Calu3 (cell line): ENCODE measurements around the gene KLF5. TPM values are rescaled to one million over a fixed set of nuclear protein-coding genes. Genes with fewer than 3 reads are reported as not detected.

Experiments used
- BruUV-seq: library from RNA; stranded (reverse); fragments of 400-500 nt; replicated peaks from 2 replicates; lab custom pipeline; 2021; lab: Mats Ljungman, UMichigan
- CTCF ChIA-PET: fragments of 300-600 bp; sonication (Branson Sonifier 250); formaldehyde crosslinking; loops from one replicate; lab custom pipeline; 2022; ENCODE audit warnings: antibody characterized with exemption; lab: Charles Lee
- DNase-seq: peaks from one replicate; pipeline ENCODE4 v3.0.0; 2022
- H3K27ac Mint-ChIP-seq: one replicate; pipeline ENCODE4 v1.8.0; 2022; ENCODE audit warnings: mixed read lengths; ENCODE audit not compliant: unreplicated experiment
- H3K27me3 Mint-ChIP-seq: one replicate; pipeline ENCODE4 v1.8.0; 2022; ENCODE audit warnings: mixed read lengths; ENCODE audit not compliant: unreplicated experiment
- H3K36me3 Mint-ChIP-seq: one replicate; pipeline ENCODE4 v1.8.0; 2022; ENCODE audit warnings: mild to moderate bottlenecking, moderate library complexity, mixed read lengths; ENCODE audit not compliant: insufficient read depth, unreplicated experiment
- H3K4me1 Mint-ChIP-seq: one replicate; pipeline ENCODE4 v1.8.0; 2022; ENCODE audit warnings: mild to moderate bottlenecking, low read depth, mixed read lengths; ENCODE audit not compliant: unreplicated experiment
- H3K4me3 Mint-ChIP-seq: one replicate; pipeline ENCODE4 v1.8.0; 2022; ENCODE audit warnings: mild to moderate bottlenecking, low read depth, moderate library complexity, mixed read lengths; ENCODE audit not compliant: unreplicated experiment
- H3K9me3 Mint-ChIP-seq: one replicate; pipeline ENCODE4 v1.8.0; 2022; ENCODE audit warnings: low read depth, mixed read lengths; ENCODE audit not compliant: unreplicated experiment
- intact Hi-C: fragments of 100-400 bp; cut with micrococcal nuclease; formaldehyde crosslinking; loops from one replicate; pipeline ENCODE4 v1.10.0; 2022; ENCODE audit not compliant: unreplicated experiment
- total RNA-seq: library from RNA; stranded (reverse); gene quantifications from 2 replicates; pipeline ENCODE4 v1.2.3, GENCODE V29; 2022
- TF ChIP-seq, protein P1 (sequence below): fragments of 200-600 bp; IDR thresholded peaks from one replicate; pipeline ENCODE4 v1.8.0; 2022; ENCODE audit warnings: antibody characterized with exemption; ENCODE audit not compliant: unreplicated experiment

The KLF5 gene
- total RNA-seq, 1 experiment from 2014 or later = 121 TPM

DNA sequence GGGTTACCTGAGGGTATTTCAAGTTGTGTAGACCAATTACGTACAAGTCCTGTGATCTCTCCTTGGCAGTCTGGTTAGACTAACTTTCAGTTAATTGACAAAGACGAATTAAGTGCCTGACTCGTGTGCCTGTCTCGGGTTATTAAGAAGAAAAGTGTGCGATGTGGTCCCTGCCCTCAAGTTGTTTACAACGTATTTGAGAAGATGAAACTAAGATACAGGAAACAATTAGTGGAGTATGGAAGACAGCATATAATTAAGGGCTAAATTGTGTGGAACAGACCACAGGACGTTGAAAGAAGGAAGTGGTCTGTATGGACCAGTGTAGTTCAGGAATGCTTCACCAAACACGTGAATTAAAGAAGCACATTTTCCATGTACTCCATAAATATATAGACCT is 49.2 kb downstream of the KLF5 start:
- intact Hi-C loops = loop anchor here (2.0 to 10.0 kb wide), 3 partner anchors 31 to 87 kb away; no protein-coding TSS in a partner anchor
- no peaks in the 10 kb centered on the region for H3K9me3 Mint-ChIP-seq
- TF ChIP-seq, protein P1, sequence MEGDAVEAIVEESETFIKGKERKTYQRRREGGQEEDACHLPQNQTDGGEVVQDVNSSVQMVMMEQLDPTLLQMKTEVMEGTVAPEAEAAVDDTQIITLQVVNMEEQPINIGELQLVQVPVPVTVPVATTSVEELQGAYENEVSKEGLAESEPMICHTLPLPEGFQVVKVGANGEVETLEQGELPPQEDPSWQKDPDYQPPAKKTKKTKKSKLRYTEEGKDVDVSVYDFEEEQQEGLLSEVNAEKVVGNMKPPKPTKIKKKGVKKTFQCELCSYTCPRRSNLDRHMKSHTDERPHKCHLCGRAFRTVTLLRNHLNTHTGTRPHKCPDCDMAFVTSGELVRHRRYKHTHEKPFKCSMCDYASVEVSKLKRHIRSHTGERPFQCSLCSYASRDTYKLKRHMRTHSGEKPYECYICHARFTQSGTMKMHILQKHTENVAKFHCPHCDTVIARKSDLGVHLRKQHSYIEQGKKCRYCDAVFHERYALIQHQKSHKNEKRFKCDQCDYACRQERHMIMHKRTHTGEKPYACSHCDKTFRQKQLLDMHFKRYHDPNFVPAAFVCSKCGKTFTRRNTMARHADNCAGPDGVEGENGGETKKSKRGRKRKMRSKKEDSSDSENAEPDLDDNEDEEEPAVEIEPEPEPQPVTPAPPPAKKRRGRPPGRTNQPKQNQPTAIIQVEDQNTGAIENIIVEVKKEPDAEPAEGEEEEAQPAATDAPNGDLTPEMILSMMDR = no peak
- peaks cover 21% of the 10 kb centered on the region for H3K4me1 Mint-ChIP-seq
- H3K27me3 Mint-ChIP-seq = no peaks in the 10 kb centered on the region
- H3K36me3 Mint-ChIP-seq = peaks cover 11% of the 10 kb centered on the region
- peak overlapping the region; percentile 90 for H3K27ac Mint-ChIP-seq
- H3K4me3 Mint-ChIP-seq = peak overlapping the region; percentile 30
- no TSS peak for BruUV-seq
- CTCF ChIA-PET = no interaction called here
- DNase-seq = no peak

DNA sequence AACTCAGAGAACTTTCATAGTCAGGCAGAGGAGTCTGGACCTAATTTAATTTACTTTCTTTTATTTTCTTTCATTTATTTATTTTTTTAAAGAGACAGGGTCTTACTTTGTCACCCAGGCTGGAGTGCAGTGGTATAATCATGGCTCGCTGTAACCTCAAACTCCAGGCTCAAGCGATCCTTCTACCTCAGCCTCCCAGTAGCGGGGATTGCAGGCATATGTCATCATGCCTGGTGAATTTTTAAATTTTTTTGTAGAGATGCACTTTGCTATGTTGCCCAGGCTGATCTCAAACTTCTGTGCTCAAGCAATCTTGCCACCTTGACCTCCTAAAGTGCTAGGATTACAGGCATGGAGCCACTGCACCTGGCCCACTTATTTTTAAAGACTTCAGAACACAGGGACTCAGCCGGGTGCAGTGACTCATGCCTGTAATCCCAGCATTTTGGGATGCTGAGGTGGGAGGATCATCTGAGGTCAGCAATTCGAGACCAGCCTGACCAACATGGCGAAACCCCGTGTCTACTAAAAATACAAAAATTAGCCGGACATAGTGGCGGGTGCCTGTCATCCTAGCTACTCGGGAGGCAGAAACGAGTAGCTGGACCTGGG is 50.6 kb downstream of the KLF5 start:
- Mint-ChIP-seq H3K27me3 (no peaks in the 10 kb centered on the region), H3K4me1 (peaks cover 16% of the 10 kb centered on the region), H3K9me3 (no peaks in the 10 kb centered on the region), H3K27ac (peak overlapping the region; percentile 89), H3K4me3 (no peak overlapping the region), H3K36me3 (peaks cover 7% of the 10 kb centered on the region)
- no peak for DNase-seq
- TF ChIP-seq, protein P1 = no peak
- intact Hi-C loops = loop anchor here (10.0 kb wide), 1 partner anchor 85 kb away; no protein-coding TSS in a partner anchor
- no TSS peak for BruUV-seq
- CTCF ChIA-PET = no interaction called here

DNA sequence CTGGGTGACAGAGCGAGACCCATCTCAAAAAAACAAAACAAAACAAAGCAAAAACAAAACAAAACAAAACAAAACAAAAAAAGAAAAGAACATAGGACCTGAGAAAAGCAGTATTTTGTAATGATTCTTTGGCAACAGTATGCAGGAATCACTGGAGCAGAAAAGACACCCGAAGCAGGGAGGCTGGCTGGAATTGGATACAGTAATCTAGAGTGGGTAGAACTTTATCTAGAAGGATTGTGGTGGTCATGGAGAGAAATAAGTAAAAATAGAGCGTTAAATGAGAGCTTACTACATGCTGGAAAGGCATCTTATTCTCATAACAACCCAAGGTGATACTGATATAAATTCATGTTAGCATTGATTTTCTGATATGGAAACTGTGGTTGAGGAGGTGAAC is 51.2 kb downstream of the KLF5 start:
- H3K4me3 Mint-ChIP-seq = peak overlapping the region; percentile 30
- BruUV-seq = no TSS peak
- H3K4me1 Mint-ChIP-seq = peaks cover 14% of the 10 kb centered on the region
- H3K27me3 Mint-ChIP-seq = no peaks in the 10 kb centered on the region
- intact Hi-C loops = loop anchor here (5.0 to 10.0 kb wide), 2 partner anchors 33 to 85 kb away; no protein-coding TSS in a partner anchor
- DNase-seq = no peak
- CTCF ChIA-PET = interaction anchor here (0.6 kb wide), 1 partner anchor 64 kb away, joined by 4 read pairs; no protein-coding TSS in a partner anchor
- TF ChIP-seq, protein P1 = no peak
- H3K36me3 Mint-ChIP-seq = peaks cover 6% of the 10 kb centered on the region
- H3K9me3 Mint-ChIP-seq = no peaks in the 10 kb centered on the region
- peak overlapping the region; percentile 89 for H3K27ac Mint-ChIP-seq

DNA sequence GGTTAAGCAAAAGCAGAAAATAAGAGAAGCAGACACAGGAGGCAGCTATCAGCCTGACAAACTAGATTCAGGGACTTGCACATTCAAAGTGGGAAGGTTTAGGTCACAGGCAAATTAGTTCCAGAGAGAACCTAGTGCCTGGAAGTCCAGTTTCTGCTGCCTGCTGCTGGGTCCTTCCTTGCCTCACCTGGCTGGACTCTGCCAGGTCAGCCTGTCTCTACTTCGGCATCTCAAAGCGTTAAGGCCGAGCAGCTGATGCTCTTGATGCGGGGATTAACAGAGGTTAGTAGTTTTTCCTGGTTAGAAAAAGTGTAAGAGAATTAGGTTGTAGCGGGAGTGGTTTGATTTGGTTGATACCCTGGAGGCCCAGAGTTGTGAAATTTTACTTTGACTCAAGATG is 52.0 kb downstream of the KLF5 start:
- intact Hi-C loops = loop anchor here (5.0 kb wide), 1 partner anchor 34 kb away; no protein-coding TSS in a partner anchor
- DNase-seq = no peak
- BruUV-seq = no TSS peak
- TF ChIP-seq, protein P1 = no peak
- H3K36me3 Mint-ChIP-seq = peaks cover 6% of the 10 kb centered on the region
- H3K4me3 Mint-ChIP-seq = peak overlapping the region; percentile 30
- peaks cover 14% of the 10 kb centered on the region for H3K4me1 Mint-ChIP-seq
- H3K27me3 Mint-ChIP-seq = no peaks in the 10 kb centered on the region
- peak overlapping the region; percentile 89 for H3K27ac Mint-ChIP-seq
- CTCF ChIA-PET = interaction anchor here (0.6 kb wide), 2 partner anchors 10 to 64 kb away, joined by 4 read pairs; no protein-coding TSS in a partner anchor
- H3K9me3 Mint-ChIP-seq = no peaks in the 10 kb centered on the region
